ENCODE measurements around the gene GOLGA8M.
"Not testable (repeated sequence)": the region's sequence is repeated elsewhere in the genome, so short reads cannot be mapped to it uniquely, and the experiment has no call there.

The GOLGA8M gene

DNA sequence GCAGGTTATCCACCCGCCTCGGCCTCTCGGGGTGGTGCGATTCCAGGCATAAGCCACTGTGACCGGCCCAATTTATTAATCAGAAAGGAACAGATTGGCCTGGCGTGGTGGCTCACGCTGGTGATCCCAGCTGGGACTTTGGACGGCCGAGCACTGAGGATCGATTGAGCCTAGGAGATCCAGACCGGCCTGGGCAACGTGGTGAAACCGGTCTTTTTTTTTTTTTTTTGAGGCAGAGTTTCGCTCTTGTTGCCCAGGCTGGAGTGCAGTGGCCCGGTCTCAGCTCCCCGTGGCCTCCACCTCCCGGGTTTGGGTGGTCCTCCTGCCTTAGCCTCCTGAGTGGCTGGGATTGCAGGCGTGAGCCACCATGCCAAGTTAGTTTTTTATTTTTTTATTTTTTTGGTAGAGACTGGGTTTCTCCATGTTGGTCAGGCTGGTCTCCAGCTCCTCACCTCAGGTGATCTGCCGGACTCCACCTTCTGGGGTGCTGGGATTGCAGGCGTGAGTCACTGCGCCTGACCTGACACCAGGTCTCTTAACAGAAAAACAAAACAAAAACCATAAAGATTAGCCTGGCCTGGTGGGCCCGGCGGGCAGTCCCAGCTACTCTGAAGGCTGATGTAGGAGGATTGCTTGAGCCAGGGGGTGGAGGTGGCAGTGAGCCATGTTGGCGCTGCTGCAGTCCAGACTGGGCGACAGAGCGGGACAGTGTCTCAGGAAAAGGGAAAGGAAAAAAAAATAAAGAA, 18.0 kb downstream of the GOLGA8M start:
- not testable (repeated sequence) for H3K9me3 ChIP-seq (ENCODE audit: control insufficient read depth, insufficient read depth, low read length); H3K36me3 ChIP-seq (ENCODE audit: insufficient read depth, low read length); H3K9ac ChIP-seq (ENCODE audit: low read depth, low read length); H3K4me1 ChIP-seq (ENCODE audit: insufficient read depth, low read length)

DNA sequence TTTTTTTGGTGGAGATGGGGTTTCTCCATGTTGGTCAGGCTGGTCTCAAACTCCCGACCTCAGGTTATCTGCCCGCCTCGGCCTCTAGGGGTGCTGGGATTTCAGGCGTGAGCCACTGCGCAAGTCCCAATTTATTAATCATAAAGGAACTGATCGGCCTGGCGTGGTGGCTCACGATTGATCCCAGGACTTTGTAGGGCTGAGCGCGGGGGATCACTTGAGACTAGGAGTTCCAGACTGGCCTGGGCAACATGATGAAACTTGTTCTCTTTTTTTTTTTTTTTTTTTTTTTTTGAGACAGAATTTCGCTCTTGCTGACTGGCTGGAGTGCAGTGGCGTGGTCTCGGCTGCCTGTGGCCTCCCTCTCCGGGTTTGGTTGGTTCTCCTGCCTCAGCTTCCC, 19.2 kb downstream of the GOLGA8M start:
- not testable (repeated sequence) for H3K36me3 ChIP-seq (ENCODE audit: insufficient read depth, low read length); H3K9me3 ChIP-seq (ENCODE audit: control insufficient read depth, insufficient read depth, low read length); H3K9ac ChIP-seq (ENCODE audit: low read depth, low read length); H3K4me1 ChIP-seq (ENCODE audit: insufficient read depth, low read length)

DNA sequence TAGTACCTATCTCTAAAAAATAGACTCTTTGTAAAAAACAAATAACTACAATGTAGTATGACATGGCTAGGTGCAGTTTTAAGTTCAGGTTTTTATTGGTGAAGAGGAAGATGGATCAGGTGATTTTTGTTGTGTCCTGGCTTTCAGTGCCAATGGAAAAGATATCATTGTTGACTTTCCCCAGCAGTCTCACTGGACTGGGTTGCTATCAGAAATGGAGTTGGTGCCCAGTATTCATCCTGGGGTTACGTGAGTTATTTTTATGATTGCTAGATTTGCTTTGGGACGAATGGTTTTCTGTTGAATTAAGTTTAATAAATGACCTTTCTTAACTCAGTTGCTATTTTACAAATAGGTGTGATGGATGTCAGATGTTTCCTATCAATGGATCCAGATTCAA, 38.7 kb downstream of the GOLGA8M start:
- H3K4me1 ChIP-seq (ENCODE audit: insufficient read depth, low read length); H3K9ac ChIP-seq (ENCODE audit: low read depth, low read length); H3K9me3 ChIP-seq (ENCODE audit: control insufficient read depth, insufficient read depth, low read length); H3K36me3 ChIP-seq (ENCODE audit: insufficient read depth, low read length): not testable (repeated sequence)

DNA sequence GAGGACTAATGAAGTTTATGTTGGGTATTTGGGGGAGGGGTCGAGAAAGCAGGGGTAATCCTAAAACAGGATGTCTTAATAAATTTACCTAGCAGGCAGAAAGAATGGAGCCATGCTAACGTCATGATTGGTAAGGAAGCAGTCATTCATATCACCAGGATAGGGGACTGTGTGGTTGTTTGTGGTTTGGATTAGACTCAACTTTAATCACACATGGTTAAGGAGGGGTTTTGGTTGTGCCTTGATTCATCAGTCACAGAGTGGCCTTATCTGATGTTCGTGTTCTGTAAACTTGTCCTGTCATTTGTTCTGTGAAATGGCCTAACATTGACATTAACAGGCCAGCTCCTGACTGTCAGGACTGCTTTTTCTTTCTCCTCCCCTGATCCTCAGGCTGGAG, 40.1 kb downstream of the GOLGA8M start:
- H3K9ac ChIP-seq (ENCODE audit: low read depth, low read length); H3K4me1 ChIP-seq (ENCODE audit: insufficient read depth, low read length); H3K36me3 ChIP-seq (ENCODE audit: insufficient read depth, low read length); H3K9me3 ChIP-seq (ENCODE audit: control insufficient read depth, insufficient read depth, low read length): not testable (repeated sequence)

DNA sequence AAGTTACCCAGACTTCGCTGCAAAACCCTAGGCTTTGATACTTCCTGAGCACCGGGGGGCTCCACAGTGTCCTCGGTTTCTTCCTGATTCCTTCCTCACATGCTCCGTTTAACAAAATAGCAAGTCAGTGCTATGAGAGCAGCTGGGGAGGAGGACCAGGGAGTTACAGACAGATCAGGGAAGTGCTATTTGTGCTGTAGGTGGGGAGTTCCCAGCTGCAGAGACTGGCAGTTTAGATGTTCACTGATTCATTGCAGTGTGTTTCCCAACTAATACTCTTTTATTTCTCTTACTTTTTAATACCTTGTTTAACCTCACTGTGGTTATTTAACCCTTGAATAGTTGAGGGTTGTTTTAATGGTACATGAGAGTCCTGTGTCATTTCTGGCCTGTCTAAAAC, 45.8 kb downstream of the GOLGA8M start:
- not testable (repeated sequence) for H3K4me1 ChIP-seq (ENCODE audit: insufficient read depth, low read length); H3K36me3 ChIP-seq (ENCODE audit: insufficient read depth, low read length); H3K9me3 ChIP-seq (ENCODE audit: control insufficient read depth, insufficient read depth, low read length); H3K9ac ChIP-seq (ENCODE audit: low read depth, low read length)

DNA sequence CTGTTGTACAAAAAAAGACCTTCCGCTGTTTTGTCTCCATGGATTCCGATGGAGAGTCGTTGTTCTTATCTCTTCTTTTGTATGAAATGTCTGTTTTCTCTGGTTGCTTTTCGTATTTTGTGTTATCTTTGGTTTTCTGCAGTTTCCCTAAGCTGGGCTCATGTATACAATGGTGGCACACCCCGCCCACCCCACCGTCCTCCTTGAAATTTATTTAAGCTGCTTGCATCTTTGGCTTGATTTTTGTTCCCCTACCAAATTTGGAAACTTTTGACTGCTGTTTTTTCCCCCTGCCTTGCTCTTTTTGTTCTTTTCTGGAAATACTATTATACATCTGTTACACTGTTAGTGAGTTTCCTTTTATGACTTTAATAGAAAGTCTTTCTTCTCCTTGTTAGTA, 47.6 kb downstream of the GOLGA8M start:
- H3K4me1 ChIP-seq (ENCODE audit: insufficient read depth, low read length); H3K36me3 ChIP-seq (ENCODE audit: insufficient read depth, low read length); H3K9me3 ChIP-seq (ENCODE audit: control insufficient read depth, insufficient read depth, low read length); H3K9ac ChIP-seq (ENCODE audit: low read depth, low read length): not testable (repeated sequence)

DNA sequence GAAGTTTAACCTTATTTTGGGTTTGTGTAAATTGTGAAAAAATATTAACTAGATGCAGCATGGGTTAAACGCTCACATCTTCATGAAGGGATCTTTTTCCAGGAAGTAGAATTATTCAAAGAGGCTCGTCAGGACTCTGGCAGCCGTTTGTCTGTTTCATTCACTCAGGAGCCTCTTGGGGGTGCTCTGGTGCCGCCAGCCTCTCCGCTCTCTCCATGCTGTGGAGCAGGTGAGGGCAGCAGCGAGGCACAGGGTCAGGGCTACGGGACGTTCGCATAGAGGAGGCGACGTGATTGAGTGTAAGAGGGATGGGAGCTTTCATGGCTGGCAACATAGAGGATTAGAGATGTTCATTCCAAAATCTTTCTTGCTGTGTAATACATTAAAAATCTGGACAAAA, 48.5 kb downstream of the GOLGA8M start:
- H3K9me3 ChIP-seq (ENCODE audit: control insufficient read depth, insufficient read depth, low read length); H3K9ac ChIP-seq (ENCODE audit: low read depth, low read length); H3K36me3 ChIP-seq (ENCODE audit: insufficient read depth, low read length); H3K4me1 ChIP-seq (ENCODE audit: insufficient read depth, low read length): not testable (repeated sequence)

DNA sequence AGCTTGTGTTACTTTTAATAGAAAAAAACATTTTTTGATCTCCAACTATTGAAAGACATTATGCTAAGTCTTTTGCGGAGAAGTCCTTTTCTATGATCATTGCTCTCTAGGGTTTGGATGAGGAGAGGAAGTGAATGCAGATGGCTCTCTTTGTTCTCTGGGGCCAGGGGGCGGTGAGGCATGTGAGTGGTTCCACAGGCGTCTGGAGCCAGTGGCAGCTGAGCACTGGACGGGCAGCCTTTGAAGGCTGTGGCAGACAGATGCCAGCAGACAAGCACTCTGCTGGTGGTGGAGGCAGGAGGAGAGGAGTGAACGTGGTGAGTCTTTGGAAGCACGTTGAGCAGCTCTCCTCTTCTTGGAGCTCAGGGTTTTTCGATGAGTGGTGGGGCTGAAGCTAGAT, 51.5 kb downstream of the GOLGA8M start:
- not testable (repeated sequence) for H3K9me3 ChIP-seq (ENCODE audit: control insufficient read depth, insufficient read depth, low read length); H3K36me3 ChIP-seq (ENCODE audit: insufficient read depth, low read length); H3K4me1 ChIP-seq (ENCODE audit: insufficient read depth, low read length); H3K9ac ChIP-seq (ENCODE audit: low read depth, low read length)

DNA sequence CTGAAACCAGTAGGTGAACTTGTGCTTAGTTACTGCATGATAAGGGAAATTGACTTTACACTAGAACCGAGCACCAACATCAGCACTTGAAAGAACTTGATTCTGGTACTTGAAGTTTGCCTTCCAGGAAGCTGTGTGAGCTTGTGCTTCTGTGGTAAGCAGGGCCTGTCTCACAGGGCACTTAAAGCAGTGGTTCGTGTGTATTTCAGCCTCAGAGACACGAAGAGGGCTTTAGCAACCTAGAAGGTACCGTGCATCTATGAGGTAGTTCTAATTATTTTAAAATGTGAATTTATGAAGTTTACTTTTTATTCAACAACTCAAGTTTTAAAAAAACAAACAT, 56.2 kb downstream of the GOLGA8M start:
- not testable (repeated sequence) for H3K36me3 ChIP-seq (ENCODE audit: insufficient read depth, low read length); H3K4me1 ChIP-seq (ENCODE audit: insufficient read depth, low read length); H3K9ac ChIP-seq (ENCODE audit: low read depth, low read length); H3K9me3 ChIP-seq (ENCODE audit: control insufficient read depth, insufficient read depth, low read length)

DNA sequence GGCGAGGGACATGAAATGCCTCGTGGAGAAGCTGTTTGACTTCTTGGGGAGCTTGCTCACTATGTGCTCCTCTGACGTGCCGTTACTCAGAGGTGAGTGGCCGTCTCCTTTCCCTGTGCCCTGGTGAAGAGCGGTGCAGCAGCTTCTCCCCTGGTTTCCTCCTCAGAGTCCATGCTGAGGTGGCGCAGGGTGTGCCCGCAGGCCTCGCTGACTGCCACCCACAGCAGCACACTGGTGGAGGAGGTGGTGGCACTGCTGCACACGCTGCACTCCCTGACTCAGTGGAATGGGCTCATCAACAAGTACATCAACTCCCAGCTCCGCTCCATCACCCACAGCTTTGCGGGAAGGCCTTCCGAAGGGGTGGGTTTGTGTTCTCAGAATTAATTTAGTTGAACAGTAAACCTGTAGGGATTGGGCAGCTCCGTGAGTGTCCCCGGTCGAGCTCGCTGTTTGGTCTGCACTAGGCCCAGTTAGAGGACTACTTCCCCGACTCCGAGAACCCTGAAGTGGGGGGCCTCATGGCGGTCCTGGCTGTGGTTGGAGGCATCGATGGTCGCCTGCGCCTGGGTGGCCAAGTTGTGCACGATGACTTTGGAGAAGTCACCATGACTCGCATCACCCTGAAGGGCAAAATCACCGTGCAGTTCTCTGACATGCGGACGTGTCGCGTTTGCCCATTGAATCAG, 56.7 kb downstream of the GOLGA8M start:
- not testable (repeated sequence) for H3K9me3 ChIP-seq (ENCODE audit: control insufficient read depth, insufficient read depth, low read length); H3K36me3 ChIP-seq (ENCODE audit: insufficient read depth, low read length); H3K4me1 ChIP-seq (ENCODE audit: insufficient read depth, low read length); H3K9ac ChIP-seq (ENCODE audit: low read depth, low read length)

DNA sequence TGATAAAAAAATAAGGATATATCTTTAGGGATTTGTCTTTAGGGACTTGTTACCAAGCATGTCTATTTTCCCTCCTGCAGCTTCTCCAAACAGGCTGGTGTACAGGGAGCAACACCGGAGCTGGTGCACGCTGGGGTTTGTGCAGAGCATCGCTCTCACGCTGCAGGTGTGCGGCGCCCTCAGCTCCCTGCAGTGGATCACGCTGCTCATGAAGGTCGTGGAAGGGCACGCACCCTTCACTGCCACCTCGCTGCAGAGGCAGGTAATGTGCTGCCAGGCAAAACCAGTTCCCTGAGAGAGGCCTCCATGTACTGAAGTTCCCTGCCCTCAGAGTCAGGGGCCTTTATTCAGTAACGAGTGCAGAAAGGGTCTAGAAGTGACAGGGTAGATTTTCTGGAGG, 58.0 kb downstream of the GOLGA8M start:
- H3K4me1 ChIP-seq (ENCODE audit: insufficient read depth, low read length); H3K9ac ChIP-seq (ENCODE audit: low read depth, low read length); H3K36me3 ChIP-seq (ENCODE audit: insufficient read depth, low read length); H3K9me3 ChIP-seq (ENCODE audit: control insufficient read depth, insufficient read depth, low read length): not testable (repeated sequence)

DNA sequence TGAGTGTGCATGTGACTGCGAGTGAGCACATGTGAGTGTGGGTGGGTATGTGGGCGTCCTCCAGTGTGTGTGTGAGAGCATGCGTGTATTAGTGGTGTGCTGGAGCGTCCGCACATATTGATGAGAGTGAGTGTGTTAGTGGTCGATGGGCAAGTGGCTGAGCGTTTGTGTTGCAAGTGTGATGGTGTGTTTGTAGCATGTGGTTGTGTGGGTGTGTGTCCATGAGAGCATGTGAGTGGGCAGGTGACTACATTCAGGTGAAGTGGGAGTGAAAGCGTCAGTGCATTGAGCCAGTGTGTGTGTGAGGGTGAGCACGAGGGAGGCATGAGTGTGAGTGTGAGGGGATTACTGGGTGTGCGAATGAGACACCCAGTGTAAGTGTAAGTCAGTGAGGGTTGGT, 59.7 kb downstream of the GOLGA8M start:
- not testable (repeated sequence) for H3K9ac ChIP-seq (ENCODE audit: low read depth, low read length); H3K4me1 ChIP-seq (ENCODE audit: insufficient read depth, low read length); H3K9me3 ChIP-seq (ENCODE audit: control insufficient read depth, insufficient read depth, low read length); H3K36me3 ChIP-seq (ENCODE audit: insufficient read depth, low read length)

Data from ES-I3 (cell line).